Chondrocyte (in vitro differentiated cells): ENCODE results near the gene PVR. TPM values are rescaled to one million over a fixed set of nuclear protein-coding genes. Genes with fewer than 3 reads are reported as not detected.

Source experiments
- DNase-seq: peaks from one replicate; pipeline ENCODE4 v3.0.0; 2021; ENCODE audit warnings: mixed read lengths, low spot score
- H3K27ac Mint-ChIP-seq: one replicate; pipeline ENCODE4 v1.8.0; 2021; ENCODE audit warnings: mild to moderate bottlenecking, moderate library complexity, mixed read lengths; ENCODE audit not compliant: unreplicated experiment
- H3K27me3 Mint-ChIP-seq: 2 replicates; pipeline ENCODE4 v1.8.0; 2021; ENCODE audit warnings: low read depth, mixed read lengths
- H3K36me3 Mint-ChIP-seq: 2 replicates; pipeline ENCODE4 v1.8.0; 2021; ENCODE audit warnings: low read depth, mixed read lengths
- H3K4me1 Mint-ChIP-seq: 2 replicates; pipeline ENCODE4 v1.8.0; 2021; ENCODE audit warnings: low read depth, mild to moderate bottlenecking, mixed read lengths
- H3K4me3 Mint-ChIP-seq: one replicate; pipeline ENCODE4 v1.8.0; 2021; ENCODE audit warnings: mild to moderate bottlenecking, moderate library complexity, mixed read lengths; ENCODE audit not compliant: unreplicated experiment
- H3K9me3 Mint-ChIP-seq: 2 replicates; pipeline ENCODE4 v1.8.0; 2021; ENCODE audit warnings: low read depth, mixed read lengths
- CTCF ChIP-seq: fragments of 200-600 bp; sonication (generic); IDR thresholded peaks from 2 replicates; pipeline ENCODE4 v1.5.0; 2021; ENCODE audit warnings: antibody characterized with exemption, mild to moderate bottlenecking, moderate library complexity
- long read RNA-seq: library from polyadenylated mRNA; stranded (forward); transcript quantifications from one replicate; pipeline ENCODE4 v2.0.0, GENCODE V29; 2021
- total RNA-seq: library from RNA; stranded (reverse); gene quantifications from 3 replicates; pipeline ENCODE4 v1.2.1, GENCODE V29; 2021

PVR gene, protein sequence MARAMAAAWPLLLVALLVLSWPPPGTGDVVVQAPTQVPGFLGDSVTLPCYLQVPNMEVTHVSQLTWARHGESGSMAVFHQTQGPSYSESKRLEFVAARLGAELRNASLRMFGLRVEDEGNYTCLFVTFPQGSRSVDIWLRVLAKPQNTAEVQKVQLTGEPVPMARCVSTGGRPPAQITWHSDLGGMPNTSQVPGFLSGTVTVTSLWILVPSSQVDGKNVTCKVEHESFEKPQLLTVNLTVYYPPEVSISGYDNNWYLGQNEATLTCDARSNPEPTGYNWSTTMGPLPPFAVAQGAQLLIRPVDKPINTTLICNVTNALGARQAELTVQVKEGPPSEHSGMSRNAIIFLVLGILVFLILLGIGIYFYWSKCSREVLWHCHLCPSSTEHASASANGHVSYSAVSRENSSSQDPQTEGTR
- total RNA-seq, result 44.4 to 93.2 TPM (median 89.7 TPM) in 3 replicates
- long read RNA-seq, transcript PVR-205 (8 exons, 3,325 nt), result major isoform, 152 of 463 reads
- long read RNA-seq, transcript PVR-203 (8 exons, 3,078 nt), result minor isoform, 45 of 463 reads
- long read RNA-seq, transcript PVR-204 (6 exons, 1,344 nt), result minor isoform, 21 of 463 reads
- long read RNA-seq, transcript PVR-202 (7 exons, 3,166 nt), result minor isoform, 33 of 463 reads
- long read RNA-seq, partial matches to known transcripts, result 10 of 463 reads
- long read RNA-seq, other reads (novel, unspliced or antisense), result 200 of 463 reads

DNA sequence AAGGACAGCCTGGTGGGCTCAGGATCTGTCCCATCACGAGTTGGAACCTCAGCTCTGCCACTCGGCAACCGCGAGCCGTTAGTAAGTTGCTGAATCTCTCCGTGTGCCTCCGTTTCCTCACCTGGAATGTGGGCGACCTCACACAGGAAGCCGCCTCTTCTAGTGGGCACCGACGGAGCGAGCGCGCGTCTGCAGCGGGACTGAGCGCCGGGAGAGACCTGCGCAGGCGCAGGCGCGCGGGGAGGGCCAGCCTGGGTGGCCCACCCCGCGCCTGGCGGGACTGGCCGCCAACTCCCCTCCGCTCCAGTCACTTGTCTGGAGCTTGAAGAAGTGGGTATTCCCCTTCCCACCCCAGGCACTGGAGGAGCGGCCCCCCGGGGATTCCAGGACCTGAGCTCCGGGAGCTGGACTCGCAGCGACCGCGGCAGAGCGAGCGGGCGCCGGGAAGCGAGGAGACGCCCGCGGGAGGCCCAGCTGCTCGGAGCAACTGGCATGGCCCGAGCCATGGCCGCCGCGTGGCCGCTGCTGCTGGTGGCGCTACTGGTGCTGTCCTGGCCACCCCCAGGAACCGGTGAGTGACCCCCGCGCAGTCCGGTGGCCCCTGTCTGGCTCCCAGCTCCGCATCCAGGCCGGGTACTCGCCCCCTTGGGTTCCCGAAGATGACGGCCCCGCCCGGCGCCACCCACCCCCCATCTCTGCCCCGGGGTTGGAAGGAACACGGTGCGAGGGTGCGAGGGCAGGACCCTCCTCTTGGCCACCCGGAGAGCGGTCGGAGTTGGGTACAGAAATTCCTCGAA, at the start of gene PVR:
TSS of gene PVR (plus strand) at position 306 of the 797 bp plus-strand sequence. CDS start at position 493, 187 bp downstream.
- Mint-ChIP-seq H3K27me3 (no peaks in the 10 kb centered on the region), H3K36me3 (peaks cover 4% of the 10 kb centered on the region), H3K9me3 (no peaks in the 10 kb centered on the region), H3K4me3 (peak within 1 kb of the TSS; percentile 90), H3K4me1 (peaks cover 52% of the 10 kb centered on the region), H3K27ac (peak within 1 kb of the TSS; percentile 90)
- DNase-seq, result no peak
- TF ChIP-seq CTCF, result peak; percentile 54

GRCh38 chr19:44596428-44597130, 47.1 kb upstream of the PVR start:
- Mint-ChIP-seq H3K4me1 (peaks cover 4% of the 10 kb centered on the region), H3K9me3 (no peaks in the 10 kb centered on the region), H3K27ac (no peak overlapping the region), H3K27me3 (peaks cover 5% of the 10 kb centered on the region), H3K4me3 (no peak overlapping the region), H3K36me3 (peaks cover 4% of the 10 kb centered on the region)
- no peak for DNase-seq
- no peak for TF ChIP-seq CTCF

GRCh38 chr19:44597131-44597491, 46.6 kb upstream of the PVR start:
- peaks cover 4% of the 10 kb centered on the region for H3K36me3 Mint-ChIP-seq
- no peaks in the 10 kb centered on the region for H3K9me3 Mint-ChIP-seq
- DNase-seq, result no peak
- H3K4me3 Mint-ChIP-seq, result no peak overlapping the region
- no peak overlapping the region for H3K27ac Mint-ChIP-seq
- peaks cover 5% of the 10 kb centered on the region for H3K27me3 Mint-ChIP-seq
- no peak for TF ChIP-seq CTCF
- H3K4me1 Mint-ChIP-seq, result peaks cover 4% of the 10 kb centered on the region

DNA sequence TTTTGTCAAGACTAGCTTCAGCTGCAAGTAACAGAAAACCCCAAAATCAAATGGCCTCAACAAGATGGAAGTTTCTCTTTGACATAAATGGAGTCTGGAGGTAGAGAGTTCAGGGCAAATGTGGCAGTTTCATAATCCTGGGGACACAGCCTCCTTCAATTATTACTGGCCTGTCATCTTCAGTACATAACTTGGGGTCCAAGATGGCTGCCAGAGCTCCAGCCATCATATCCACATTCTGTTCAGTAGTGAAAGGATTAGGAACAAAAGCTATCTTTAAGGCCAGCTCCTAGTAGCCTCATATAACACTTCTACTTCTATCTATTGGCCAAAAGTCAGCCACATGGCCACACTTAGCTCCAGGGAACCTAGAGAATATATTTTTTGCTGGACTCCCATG, 45.4 kb upstream of the PVR start:
- DNase-seq, result no peak
- Mint-ChIP-seq H3K27me3 (peaks cover 5% of the 10 kb centered on the region), H3K27ac (no peak overlapping the region), H3K9me3 (no peaks in the 10 kb centered on the region), H3K36me3 (peaks cover 4% of the 10 kb centered on the region), H3K4me3 (no peak overlapping the region), H3K4me1 (peaks cover 14% of the 10 kb centered on the region)
- TF ChIP-seq CTCF, result no peak
